ENCODE data around the gene SAMHD1.

Gene SAMHD1

GRCh38 chr20:36891211-36891610, 60.3 kb downstream of the SAMHD1 start:
- Histone ChIP-seq H3K23ac (ENCODE audit: low read length) (no peak overlapping the region), H4K12ac (ENCODE audit: low read depth, low read length) (no peak overlapping the region), H3K4me1 (ENCODE audit: control insufficient read depth in 1 of 2, insufficient read depth in 2 of 2, low read length in 2 of 2) (no peaks in the 10 kb centered on the region), H3K79me1 (ENCODE audit: low read length) (no peaks in the 10 kb centered on the region), H2BK5ac (ENCODE audit: low read depth, low read length, poor library complexity) (no peak overlapping the region), H3K9me3 (ENCODE audit: insufficient read depth, low read depth, low read length) (peaks cover 2% of the 10 kb centered on the region), H3K27me3 (ENCODE audit: insufficient read depth, low read length) (no peaks in the 10 kb centered on the region), H2AFZ (ENCODE audit: insufficient read depth, low read length, poor library complexity) (no peak overlapping the region), H3K9ac (ENCODE audit: low read length) (no peak overlapping the region), H4K8ac (ENCODE audit: low read depth, low read length) (no peak overlapping the region), H3K14ac (ENCODE audit: low read length) (no peak overlapping the region), H3K36me3 (ENCODE audit: control insufficient read depth in 1 of 2, insufficient read depth in 2 of 2, low read length in 2 of 2) (no peaks in the 10 kb centered on the region), H3K4ac (ENCODE audit: low read depth, low read length) (no peak overlapping the region), H3K18ac (ENCODE audit: low read length) (no peak overlapping the region), H2BK120ac (ENCODE audit: insufficient read depth, low read length, poor library complexity) (no peak overlapping the region), H2BK12ac (ENCODE audit: low read length) (no peak overlapping the region), H3K27ac (ENCODE audit: low read depth, low read length) (no peak overlapping the region), H2AK5ac (ENCODE audit: low read length) (no peak overlapping the region), H3K4me2 (ENCODE audit: low read length) (no peak overlapping the region), H3K79me2 (ENCODE audit: control insufficient read depth, insufficient read depth, low read length, poor library complexity) (no peaks in the 10 kb centered on the region), H3K4me3 (ENCODE audit: low read depth, low read length) (no peak overlapping the region), H4K91ac (ENCODE audit: low read depth, low read length) (no peak overlapping the region)
- DNase-seq = no peak
- WGBS (ENCODE audit: extremely low coverage, insufficient coverage, insufficient read length) = no CpG with 5 or more reads among the region's 4 CpGs

GRCh38 chr20:36890586-36890985, 60.9 kb downstream of the SAMHD1 start:
- Histone ChIP-seq H3K18ac (ENCODE audit: low read length) (no peak overlapping the region), H3K4me3 (ENCODE audit: low read depth, low read length) (no peak overlapping the region), H2AFZ (ENCODE audit: insufficient read depth, low read length, poor library complexity) (no peak overlapping the region), H4K8ac (ENCODE audit: low read depth, low read length) (no peak overlapping the region), H3K9ac (ENCODE audit: low read length) (no peak overlapping the region), H3K23ac (ENCODE audit: low read length) (no peak overlapping the region), H2BK5ac (ENCODE audit: low read depth, low read length, poor library complexity) (no peak overlapping the region), H3K4me1 (ENCODE audit: control insufficient read depth in 1 of 2, insufficient read depth in 2 of 2, low read length in 2 of 2) (no peaks in the 10 kb centered on the region), H3K4me2 (ENCODE audit: low read length) (no peak overlapping the region), H3K36me3 (ENCODE audit: control insufficient read depth in 1 of 2, insufficient read depth in 2 of 2, low read length in 2 of 2) (no peaks in the 10 kb centered on the region), H2BK120ac (ENCODE audit: insufficient read depth, low read length, poor library complexity) (no peak overlapping the region), H3K27me3 (ENCODE audit: insufficient read depth, low read length) (no peaks in the 10 kb centered on the region), H3K27ac (ENCODE audit: low read depth, low read length) (no peak overlapping the region), H4K12ac (ENCODE audit: low read depth, low read length) (no peak overlapping the region), H3K79me2 (ENCODE audit: control insufficient read depth, insufficient read depth, low read length, poor library complexity) (no peaks in the 10 kb centered on the region), H2BK12ac (ENCODE audit: low read length) (no peak overlapping the region), H2AK5ac (ENCODE audit: low read length) (no peak overlapping the region), H3K79me1 (ENCODE audit: low read length) (no peaks in the 10 kb centered on the region), H4K91ac (ENCODE audit: low read depth, low read length) (no peak overlapping the region), H3K14ac (ENCODE audit: low read length) (no peak overlapping the region), H3K4ac (ENCODE audit: low read depth, low read length) (no peak overlapping the region), H3K9me3 (ENCODE audit: insufficient read depth, low read depth, low read length) (peaks cover 2% of the 10 kb centered on the region)
- DNase-seq = no peak
- WGBS (ENCODE audit: extremely low coverage, insufficient coverage, insufficient read length) = no CpG with 5 or more reads among the region's 9 CpGs

GRCh38 chr20:36888880-36889516, 62.5 kb downstream of the SAMHD1 start:
- no peak overlapping the region for H3K4me3 ChIP-seq (ENCODE audit: low read depth, low read length)
- H2AFZ ChIP-seq (ENCODE audit: insufficient read depth, low read length, poor library complexity) = no peak overlapping the region
- H3K4me1 ChIP-seq (ENCODE audit: control insufficient read depth in 1 of 2, insufficient read depth in 2 of 2, low read length in 2 of 2) = no peaks in the 10 kb centered on the region
- no peak overlapping the region for H2AK5ac ChIP-seq (ENCODE audit: low read length)
- H3K36me3 ChIP-seq (ENCODE audit: control insufficient read depth in 1 of 2, insufficient read depth in 2 of 2, low read length in 2 of 2) = no peaks in the 10 kb centered on the region
- H2BK120ac ChIP-seq (ENCODE audit: insufficient read depth, low read length, poor library complexity) = no peak overlapping the region
- no peak overlapping the region for H4K8ac ChIP-seq (ENCODE audit: low read depth, low read length)
- no peaks in the 10 kb centered on the region for H3K27me3 ChIP-seq (ENCODE audit: insufficient read depth, low read length)
- no peak overlapping the region for H3K23ac ChIP-seq (ENCODE audit: low read length)
- H3K79me1 ChIP-seq (ENCODE audit: low read length) = no peaks in the 10 kb centered on the region
- peaks cover 4% of the 10 kb centered on the region for H3K9me3 ChIP-seq (ENCODE audit: insufficient read depth, low read depth, low read length)
- no peak overlapping the region for H3K4ac ChIP-seq (ENCODE audit: low read depth, low read length)
- no peak overlapping the region for H3K9ac ChIP-seq (ENCODE audit: low read length)
- H3K14ac ChIP-seq (ENCODE audit: low read length) = no peak overlapping the region
- H2BK5ac ChIP-seq (ENCODE audit: low read depth, low read length, poor library complexity) = no peak overlapping the region
- H2BK12ac ChIP-seq (ENCODE audit: low read length) = no peak overlapping the region
- peak overlapping the region; percentile 51 for H4K12ac ChIP-seq (ENCODE audit: low read depth, low read length)
- DNase-seq = no peak
- H3K18ac ChIP-seq (ENCODE audit: low read length) = no peak overlapping the region
- H3K79me2 ChIP-seq (ENCODE audit: control insufficient read depth, insufficient read depth, low read length, poor library complexity) = no peaks in the 10 kb centered on the region
- H3K27ac ChIP-seq (ENCODE audit: low read depth, low read length) = no peak overlapping the region
- H3K4me2 ChIP-seq (ENCODE audit: low read length) = no peak overlapping the region
- no peak overlapping the region for H4K91ac ChIP-seq (ENCODE audit: low read depth, low read length)
- no CpG with 5 or more reads among the region's 15 CpGs for WGBS (ENCODE audit: extremely low coverage, insufficient coverage, insufficient read length)

- no peaks in the 10 kb centered on the region for H3K36me3 ChIP-seq (ENCODE audit: control insufficient read depth in 1 of 2, insufficient read depth in 2 of 2, low read length in 2 of 2)
- no peak overlapping the region for H3K18ac ChIP-seq (ENCODE audit: low read length)
- no CpG with 5 or more reads among the region's 6 CpGs for WGBS (ENCODE audit: extremely low coverage, insufficient coverage, insufficient read length)
- no peak overlapping the region for H3K4ac ChIP-seq (ENCODE audit: low read depth, low read length)
- H3K4me3 ChIP-seq (ENCODE audit: low read depth, low read length) = no peak overlapping the region
- no peaks in the 10 kb centered on the region for H3K27me3 ChIP-seq (ENCODE audit: insufficient read depth, low read length)
- no peak overlapping the region for H4K91ac ChIP-seq (ENCODE audit: low read depth, low read length)
- no peak for DNase-seq
- no peaks in the 10 kb centered on the region for H3K79me1 ChIP-seq (ENCODE audit: low read length)
- H3K27ac ChIP-seq (ENCODE audit: low read depth, low read length) = no peak overlapping the region
- H3K4me1 ChIP-seq (ENCODE audit: control insufficient read depth in 1 of 2, insufficient read depth in 2 of 2, low read length in 2 of 2) = no peaks in the 10 kb centered on the region
- H2BK120ac ChIP-seq (ENCODE audit: insufficient read depth, low read length, poor library complexity) = no peak overlapping the region
- H3K79me2 ChIP-seq (ENCODE audit: control insufficient read depth, insufficient read depth, low read length, poor library complexity) = no peaks in the 10 kb centered on the region
- H3K9me3 ChIP-seq (ENCODE audit: insufficient read depth, low read depth, low read length) = peaks cover 4% of the 10 kb centered on the region
- H3K4me2 ChIP-seq (ENCODE audit: low read length) = no peak overlapping the region
- no peak overlapping the region for H3K23ac ChIP-seq (ENCODE audit: low read length)
- no peak overlapping the region for H4K12ac ChIP-seq (ENCODE audit: low read depth, low read length)
- no peak overlapping the region for H2BK12ac ChIP-seq (ENCODE audit: low read length)
- H4K8ac ChIP-seq (ENCODE audit: low read depth, low read length) = no peak overlapping the region
- no peak overlapping the region for H3K14ac ChIP-seq (ENCODE audit: low read length)
- no peak overlapping the region for H2BK5ac ChIP-seq (ENCODE audit: low read depth, low read length, poor library complexity)
- no peak overlapping the region for H3K9ac ChIP-seq (ENCODE audit: low read length)
- H2AFZ ChIP-seq (ENCODE audit: insufficient read depth, low read length, poor library complexity) = no peak overlapping the region
- H2AK5ac ChIP-seq (ENCODE audit: low read length) = no peak overlapping the region
These were observed 63.8 kb downstream of the SAMHD1 start for GRCh38 chr20:36887752-36888090.
